ENCODE data around the gene TIGD7.

DNA sequence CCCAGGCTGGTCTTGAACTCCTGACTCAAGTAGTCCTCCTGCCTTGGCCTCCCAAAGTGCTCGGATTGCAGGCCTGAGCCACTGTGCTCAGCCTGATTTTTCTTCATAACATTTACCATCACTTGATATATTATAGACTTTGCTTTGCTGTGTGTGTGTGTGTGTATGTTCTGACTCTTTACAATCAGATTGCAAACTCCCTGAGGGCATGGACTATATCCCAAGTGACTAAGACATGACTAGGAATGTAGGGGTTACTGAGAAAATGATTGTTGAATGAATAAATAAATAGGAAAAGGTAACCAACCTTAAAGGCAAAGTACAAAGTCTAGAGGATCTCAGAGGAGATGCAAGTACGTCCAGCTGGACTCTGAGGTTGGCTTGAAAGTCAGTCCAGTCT, 40.8 kb upstream of the TIGD7 start:
- no peak for TF ChIP-seq POLR2A (IDR thresholded peaks at IDR 0.05)
- TF ChIP-seq, protein P1, sequence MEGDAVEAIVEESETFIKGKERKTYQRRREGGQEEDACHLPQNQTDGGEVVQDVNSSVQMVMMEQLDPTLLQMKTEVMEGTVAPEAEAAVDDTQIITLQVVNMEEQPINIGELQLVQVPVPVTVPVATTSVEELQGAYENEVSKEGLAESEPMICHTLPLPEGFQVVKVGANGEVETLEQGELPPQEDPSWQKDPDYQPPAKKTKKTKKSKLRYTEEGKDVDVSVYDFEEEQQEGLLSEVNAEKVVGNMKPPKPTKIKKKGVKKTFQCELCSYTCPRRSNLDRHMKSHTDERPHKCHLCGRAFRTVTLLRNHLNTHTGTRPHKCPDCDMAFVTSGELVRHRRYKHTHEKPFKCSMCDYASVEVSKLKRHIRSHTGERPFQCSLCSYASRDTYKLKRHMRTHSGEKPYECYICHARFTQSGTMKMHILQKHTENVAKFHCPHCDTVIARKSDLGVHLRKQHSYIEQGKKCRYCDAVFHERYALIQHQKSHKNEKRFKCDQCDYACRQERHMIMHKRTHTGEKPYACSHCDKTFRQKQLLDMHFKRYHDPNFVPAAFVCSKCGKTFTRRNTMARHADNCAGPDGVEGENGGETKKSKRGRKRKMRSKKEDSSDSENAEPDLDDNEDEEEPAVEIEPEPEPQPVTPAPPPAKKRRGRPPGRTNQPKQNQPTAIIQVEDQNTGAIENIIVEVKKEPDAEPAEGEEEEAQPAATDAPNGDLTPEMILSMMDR (IDR thresholded peaks at IDR 0.05) = no peak

Measured in right lobe of liver (tissue), 4 donors.